Smooth muscle cell of trachea (primary cell): ENCODE measurements around the gene GNG12. TPM values are rescaled to one million over a fixed set of nuclear protein-coding genes. Genes with fewer than 3 reads are reported as not detected.

Experiments
- total RNA-seq: library from RNA; depleted of rRNA; stranded (reverse); fragments of >200 nt; gene quantifications from 2 replicates; pipeline ENCODE4 v1.2.1, GENCODE V29; 2014

GNG12 gene
- 143 and 166 TPM in 2 replicates for total RNA-seq

DNA sequence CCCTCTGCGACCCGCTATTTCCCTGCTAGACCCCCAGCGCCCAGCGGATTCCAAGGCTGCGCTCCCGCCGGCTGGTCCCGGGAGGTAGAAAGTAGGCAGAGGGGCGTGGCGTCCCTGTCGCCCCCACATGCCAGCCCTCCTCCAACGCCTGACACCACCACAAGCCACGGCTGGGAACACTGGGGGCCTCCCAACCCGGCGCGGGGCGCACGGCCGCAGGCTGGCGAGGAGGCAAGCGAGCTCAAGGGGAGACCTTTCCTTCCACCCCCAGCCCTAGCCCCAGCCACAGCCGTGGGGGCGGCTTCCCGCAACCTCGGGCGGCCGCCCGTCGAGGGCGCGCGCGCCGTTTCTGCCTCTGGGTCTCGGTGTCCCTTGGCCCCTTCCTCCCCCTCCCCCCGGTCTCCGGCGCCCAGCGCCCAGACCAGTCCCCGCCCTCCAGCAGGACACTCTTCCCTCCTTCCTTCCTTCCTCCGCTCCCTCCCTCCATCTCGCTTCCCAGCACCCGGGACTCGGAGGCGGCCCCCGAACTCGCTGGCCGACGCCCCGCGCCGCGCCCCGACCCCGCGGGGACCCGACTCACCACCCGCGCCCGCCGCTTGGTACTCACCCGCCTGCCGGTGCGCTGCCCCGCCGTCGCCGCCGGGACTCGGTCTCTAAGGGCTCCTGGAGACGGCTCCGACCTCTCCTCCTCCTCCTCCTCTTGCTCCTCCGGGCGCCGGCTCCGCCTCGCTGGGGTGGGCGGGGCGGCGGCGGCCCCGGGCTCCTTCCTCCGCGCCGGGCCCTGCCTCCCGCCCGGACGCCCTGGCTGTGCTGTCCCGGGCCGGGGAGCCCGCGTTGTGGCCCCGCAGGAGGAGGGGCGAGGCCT, at the start of gene GNG12:
TSS of gene GNG12 (minus strand) at position 731 of the 865 bp plus-strand sequence. CDS start 125,781 bp downstream, outside the sequence.

DNA sequence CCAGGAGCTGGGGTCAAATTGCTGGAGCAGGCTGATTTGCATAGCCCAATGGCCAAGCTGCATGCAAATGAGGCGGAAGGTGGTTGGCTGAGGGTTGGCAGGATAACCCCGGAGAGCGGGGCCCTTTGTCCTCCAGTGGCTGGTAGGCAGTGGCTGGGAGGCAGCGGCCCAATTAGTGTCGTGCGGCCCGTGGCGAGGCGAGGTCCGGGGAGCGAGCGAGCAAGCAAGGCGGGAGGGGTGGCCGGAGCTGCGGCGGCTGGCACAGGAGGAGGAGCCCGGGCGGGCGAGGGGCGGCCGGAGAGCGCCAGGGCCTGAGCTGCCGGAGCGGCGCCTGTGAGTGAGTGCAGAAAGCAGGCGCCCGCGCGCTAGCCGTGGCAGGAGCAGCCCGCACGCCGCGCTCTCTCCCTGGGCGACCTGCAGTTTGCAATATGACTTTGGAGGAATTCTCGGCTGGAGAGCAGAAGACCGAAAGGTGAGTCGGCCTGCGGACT, 148.2 kb downstream of the GNG12 start, which contains the start of gene GADD45A:
TSS of gene GADD45A (plus strand) at position 135 of the 491 bp plus-strand sequence. CDS start at position 429, 294 bp downstream.

Other genes with a start within 250 kb of the GNG12 start
- 43.1 and 69.8 TPM in 2 replicates for gene GADD45A, start 148.3 kb downstream of the GNG12 start, total RNA-seq
- 0.58 and 1.3 TPM in 2 replicates for gene DIRAS3, start 217.2 kb upstream of the GNG12 start, total RNA-seq